ENCODE results near the gene KIAA1217.

- TF ChIP-seq, protein P1, sequence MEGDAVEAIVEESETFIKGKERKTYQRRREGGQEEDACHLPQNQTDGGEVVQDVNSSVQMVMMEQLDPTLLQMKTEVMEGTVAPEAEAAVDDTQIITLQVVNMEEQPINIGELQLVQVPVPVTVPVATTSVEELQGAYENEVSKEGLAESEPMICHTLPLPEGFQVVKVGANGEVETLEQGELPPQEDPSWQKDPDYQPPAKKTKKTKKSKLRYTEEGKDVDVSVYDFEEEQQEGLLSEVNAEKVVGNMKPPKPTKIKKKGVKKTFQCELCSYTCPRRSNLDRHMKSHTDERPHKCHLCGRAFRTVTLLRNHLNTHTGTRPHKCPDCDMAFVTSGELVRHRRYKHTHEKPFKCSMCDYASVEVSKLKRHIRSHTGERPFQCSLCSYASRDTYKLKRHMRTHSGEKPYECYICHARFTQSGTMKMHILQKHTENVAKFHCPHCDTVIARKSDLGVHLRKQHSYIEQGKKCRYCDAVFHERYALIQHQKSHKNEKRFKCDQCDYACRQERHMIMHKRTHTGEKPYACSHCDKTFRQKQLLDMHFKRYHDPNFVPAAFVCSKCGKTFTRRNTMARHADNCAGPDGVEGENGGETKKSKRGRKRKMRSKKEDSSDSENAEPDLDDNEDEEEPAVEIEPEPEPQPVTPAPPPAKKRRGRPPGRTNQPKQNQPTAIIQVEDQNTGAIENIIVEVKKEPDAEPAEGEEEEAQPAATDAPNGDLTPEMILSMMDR (IDR thresholded peaks at IDR 0.05; ENCODE audit: low read length), result peak; percentile 60; the same call in 1 of the 2 replicates
- TF ChIP-seq EZH2 (IDR thresholded peaks at IDR 0.05; ENCODE audit: borderline replicate concordance, low read length), result no peak
Measured at GRCh38 chr10:24360282-24361127, 151.6 kb downstream of the KIAA1217 start.
